GM21515 (cell line): ENCODE results near the gene ATG4D.
"Not testable (repeated sequence)": the region's sequence is repeated elsewhere in the genome, so short reads cannot be mapped to it uniquely, and the experiment has no call there.

ENCODE experiments used
- ATAC-seq: cut with Tn5 transposase; IDR thresholded peaks from one replicate; pipeline ENCODE4 v1.9.1; 2021; ENCODE audit not compliant: unreplicated experiment

The ATG4D gene

DNA sequence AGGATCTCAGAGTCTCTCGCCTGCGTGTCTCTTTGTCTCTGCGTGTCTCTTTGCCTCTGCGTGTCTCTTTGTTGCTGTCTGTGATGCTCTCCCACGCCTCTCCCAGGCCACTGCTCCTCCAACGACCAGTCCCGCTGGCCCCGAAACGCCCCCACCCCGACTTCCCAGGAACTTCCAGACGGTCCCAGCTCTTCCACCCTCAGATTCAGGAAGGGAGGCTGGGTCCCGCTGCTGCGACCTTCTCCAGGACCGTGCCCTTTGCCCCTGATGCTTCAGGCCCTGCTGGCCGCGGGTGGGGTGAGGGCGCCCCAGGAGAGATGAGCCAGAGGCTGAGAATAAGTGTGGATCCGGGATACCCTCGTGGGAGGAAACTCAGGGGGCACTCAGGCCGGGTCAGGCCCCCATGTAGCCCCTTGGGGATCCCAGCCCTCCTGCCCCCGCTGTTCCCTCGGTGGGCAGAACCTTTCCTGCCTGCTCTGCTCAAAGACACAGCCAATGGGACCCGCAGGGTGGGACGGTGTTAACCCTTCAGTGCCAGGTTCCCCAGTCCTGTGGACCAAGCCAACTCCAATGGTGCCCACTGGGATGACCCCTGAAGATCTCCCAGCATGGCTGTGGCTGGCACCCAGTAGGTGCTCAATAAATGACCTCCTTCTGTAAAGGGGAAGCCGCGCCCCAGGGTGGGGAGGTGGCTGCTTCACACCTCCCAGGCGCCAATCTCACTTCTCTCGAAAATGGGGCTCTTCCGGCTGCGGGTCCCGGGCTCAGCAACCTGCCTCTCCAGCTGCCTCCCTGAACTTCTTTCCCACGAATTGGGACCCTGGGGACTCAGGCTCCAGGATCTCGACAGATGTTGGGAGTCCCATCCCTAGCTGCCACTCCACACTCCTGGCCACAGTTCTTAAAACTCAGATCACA lies 25.0 kb upstream of the ATG4D start:
- no peak for ATAC-seq

DNA sequence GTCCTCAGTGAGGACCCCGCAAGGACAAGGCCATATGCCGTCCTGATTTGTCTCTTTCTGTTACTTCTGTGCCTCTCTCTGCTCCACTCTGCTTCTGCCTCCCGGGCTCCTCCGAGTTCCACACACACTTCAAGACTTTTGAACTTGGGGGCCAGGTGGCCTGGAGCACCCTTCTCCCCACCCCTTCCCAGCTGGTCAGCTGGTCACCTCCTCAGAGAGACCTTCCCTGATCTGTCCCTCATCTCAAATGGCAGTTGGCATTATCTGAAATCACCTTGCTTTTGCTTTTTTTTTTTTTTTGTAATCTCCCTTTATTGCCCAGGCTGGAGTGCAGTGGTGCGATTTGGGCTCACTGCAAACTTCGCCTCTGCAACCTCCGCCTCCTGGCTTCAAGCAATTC lies 24.3 kb upstream of the ATG4D start:
- no peak for ATAC-seq

DNA sequence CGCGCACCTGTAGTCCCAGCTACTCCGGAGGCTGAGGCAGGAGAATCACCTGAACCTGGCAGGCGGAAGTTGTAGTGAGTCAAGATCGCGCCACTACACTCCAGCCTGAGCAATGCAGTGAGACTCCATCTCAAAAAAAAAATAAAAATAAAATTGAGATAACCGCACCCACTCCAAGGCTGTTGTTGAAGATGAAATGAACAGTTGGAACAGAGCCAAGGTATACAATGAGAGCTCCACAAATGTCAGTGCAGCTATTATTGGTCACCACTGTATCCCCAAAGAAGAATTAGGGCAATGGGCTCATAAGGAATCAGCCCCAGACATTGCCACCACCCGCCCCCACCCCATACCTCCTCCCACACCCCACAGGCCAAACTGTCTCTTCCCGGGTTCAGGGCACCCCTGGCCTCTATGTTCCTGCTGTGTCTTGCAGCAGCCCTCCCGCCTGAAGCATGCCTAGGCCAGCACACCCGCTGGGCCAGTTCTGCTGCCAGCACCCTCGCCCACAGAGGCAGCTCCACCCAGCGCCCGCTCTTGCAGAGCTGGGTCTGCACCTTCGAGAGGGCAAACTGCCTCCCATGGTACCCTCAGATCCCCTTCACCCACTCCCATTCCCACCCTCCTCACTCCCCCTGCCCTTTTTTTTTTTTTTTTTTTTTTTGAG lies 22.9 kb upstream of the ATG4D start:
- ATAC-seq, result no peak

DNA sequence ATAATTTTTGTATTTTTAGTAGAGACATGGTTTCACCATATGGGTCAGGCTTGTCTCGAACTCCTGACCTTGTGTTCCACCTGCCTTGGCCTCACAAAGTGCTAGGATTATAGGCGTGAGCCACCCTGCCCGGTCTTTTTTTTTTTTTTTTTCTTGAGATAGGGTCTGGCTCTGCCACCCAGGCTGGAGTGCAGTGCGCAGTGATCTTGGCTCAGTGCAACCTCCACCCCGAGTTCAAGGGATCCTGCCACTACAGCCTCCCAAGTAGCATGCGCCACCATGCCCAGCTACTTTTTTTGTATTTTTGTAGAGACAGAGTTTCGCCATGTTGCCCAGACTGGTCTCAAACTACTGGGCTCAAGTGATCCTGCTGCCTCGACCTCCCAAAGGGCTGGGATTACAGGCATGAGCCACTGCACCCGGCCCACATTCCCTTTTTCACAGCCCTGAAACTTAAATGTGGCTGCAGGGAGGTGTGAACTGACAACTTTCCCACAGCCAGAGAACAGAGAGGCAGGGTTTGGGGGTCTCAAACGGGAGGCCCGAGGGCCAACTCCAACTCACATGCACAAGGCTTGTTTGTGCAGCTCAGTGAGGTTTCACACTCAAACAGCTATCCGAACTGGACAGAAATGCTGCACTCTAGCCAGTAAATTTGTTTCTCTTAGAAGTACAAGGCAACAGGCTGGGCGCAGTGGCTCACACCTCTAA lies 22.1 kb upstream of the ATG4D start:
- ATAC-seq, result no peak

DNA sequence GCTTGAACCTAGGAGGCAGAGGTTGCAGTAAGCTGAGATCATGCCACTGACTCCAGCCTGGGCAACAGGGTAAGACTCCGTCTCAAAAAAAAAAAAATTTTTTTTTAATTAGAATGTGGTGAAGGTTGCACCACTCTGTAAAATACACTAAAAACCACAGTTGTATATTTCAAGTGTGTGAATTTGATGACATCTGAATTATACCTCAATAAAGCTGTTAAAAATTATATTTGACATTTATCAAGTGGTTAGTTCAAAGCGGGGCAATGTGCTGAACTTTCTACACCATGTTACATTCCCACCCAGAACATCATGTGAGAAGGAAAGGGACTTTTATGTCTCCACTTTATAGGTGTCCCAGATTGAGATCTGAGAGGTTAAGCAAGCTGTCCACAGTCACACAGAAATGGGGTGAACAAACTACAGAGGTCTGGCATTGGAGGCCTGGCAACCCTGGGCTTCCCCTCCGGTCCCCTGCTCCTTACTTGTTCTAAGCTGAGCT lies 20.5 kb upstream of the ATG4D start:
- ATAC-seq, result no peak

DNA sequence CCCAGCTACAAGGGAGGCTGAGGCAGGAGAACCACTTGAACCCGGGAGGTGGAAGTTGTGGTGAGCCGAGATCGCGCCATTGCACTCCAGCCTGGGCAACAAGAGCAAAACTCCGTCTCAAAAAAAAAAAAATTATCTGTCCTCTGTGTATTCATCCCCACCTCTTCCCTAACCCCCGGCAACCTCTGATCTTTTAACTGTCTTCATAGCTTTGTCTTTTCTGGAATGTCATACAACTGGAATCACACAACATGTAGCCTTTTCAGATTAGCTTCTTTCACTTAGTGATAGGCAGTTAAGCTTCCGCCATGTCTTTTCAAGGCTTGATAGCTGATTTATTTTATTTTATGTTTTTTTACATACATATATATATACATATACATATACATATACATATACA lies 18.1 kb upstream of the ATG4D start:
- no peak for ATAC-seq

DNA sequence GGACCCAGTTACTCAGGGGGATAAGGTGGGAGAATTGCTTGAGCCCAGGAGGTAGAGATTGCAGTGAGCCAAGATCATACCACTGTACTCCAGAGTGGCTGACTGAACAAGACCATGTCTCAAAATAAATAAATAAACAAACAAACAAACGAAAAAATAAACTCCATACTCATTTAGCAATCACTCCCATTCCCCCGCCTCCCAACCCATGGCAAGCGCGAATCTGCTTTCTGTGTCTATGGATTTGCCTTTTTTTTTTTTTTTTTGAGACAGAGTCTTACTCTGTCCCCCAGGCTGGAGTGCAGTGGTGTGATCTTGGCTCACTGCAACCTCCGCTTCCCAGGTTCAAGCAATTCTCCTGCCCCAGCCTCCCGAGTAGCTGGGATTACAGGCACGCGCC lies 16.8 kb upstream of the ATG4D start:
- ATAC-seq, result not testable (repeated sequence)

DNA sequence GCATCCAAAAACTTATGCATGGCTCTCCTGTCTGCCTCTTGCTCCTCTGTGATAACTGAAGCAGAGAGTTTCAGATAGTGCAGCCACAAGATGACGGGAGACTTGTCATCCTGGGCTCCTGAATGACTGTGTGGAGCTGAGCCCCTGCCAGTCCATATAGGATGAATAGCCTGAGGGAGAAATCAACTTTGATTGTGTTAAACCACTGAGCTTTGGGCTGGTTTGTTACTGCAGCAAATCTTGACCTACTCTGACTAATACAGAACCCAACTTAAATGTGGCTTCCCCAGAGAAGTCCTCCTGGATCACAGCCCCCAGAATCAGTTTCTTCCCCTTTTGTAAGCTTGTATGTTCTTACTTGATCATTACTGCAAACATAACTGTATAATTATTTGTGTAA lies 11.2 kb upstream of the ATG4D start:
- ATAC-seq, result no peak

DNA sequence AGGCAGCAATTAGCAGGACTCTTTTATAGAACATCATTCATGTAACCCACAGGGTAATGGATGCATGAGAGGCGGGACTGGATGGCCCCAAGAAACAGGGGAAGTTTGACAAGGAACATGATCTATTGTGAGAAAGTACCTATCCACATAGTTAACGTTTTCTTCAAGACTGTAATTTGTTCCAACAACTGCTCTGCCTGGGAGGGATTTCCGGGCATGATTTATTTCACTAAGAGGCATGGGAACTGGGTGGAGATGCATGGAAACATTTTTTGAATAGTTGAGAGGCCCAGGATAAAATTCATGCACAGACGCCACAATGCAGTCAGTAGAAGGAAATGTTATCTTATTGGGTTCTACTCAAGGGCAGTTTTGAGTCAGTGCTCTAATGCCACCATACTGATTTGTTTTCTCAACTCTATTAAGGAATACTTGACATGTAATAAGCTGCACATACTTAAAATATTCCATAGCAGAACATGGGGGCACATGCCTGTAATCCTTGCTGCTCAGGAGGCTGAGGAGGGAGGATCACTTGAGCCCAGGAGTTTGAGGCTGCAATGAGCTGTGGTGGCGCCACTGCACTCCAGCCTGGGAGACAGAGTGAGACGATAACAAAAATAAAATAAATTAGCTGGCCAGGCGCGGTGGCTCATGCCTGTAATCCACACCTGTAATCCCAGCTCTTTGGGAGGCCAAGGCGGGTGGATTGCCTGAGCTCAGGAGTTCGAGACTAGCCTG lies 9.9 kb upstream of the ATG4D start:
- ATAC-seq, result no peak

DNA sequence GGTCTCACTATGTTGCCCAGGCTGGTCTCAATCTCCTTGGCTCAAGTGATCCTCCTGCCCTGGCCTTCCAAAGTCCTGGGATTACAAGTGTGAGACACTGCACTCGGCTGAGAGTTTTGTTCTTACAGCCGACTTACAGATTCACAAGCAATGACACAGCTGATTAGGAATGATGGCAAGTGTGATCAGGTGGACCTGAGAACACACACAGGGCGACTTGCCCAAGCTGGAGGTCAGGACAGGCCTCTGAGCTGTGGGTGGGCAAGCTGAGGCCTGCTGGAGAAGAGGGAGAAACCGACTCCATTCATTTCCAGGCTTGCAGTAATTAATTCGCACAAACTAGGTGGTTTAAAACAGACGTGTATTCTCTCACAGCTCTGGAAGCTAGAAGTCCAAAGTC lies 8.1 kb upstream of the ATG4D start:
- no peak for ATAC-seq

DNA sequence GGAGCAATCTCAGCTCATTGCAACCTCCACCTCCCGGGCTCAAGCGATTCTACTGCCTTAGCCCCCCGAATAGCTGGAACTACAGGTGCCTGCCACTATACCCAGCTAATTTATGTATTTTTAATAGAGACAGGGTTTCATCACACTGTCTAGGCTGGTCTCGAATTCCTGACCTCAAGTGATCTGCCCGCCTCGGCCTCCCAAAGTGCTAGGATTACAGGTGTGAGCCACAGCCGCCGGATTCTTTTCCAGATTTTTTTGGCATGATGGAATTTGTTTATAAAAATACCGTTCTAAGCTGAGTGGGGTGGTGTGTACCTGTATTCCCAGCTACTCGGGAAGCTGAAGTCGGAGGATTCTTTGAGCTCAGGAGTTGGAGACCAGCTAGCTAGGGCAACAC lies 6.0 kb upstream of the ATG4D start:
- no peak for ATAC-seq

DNA sequence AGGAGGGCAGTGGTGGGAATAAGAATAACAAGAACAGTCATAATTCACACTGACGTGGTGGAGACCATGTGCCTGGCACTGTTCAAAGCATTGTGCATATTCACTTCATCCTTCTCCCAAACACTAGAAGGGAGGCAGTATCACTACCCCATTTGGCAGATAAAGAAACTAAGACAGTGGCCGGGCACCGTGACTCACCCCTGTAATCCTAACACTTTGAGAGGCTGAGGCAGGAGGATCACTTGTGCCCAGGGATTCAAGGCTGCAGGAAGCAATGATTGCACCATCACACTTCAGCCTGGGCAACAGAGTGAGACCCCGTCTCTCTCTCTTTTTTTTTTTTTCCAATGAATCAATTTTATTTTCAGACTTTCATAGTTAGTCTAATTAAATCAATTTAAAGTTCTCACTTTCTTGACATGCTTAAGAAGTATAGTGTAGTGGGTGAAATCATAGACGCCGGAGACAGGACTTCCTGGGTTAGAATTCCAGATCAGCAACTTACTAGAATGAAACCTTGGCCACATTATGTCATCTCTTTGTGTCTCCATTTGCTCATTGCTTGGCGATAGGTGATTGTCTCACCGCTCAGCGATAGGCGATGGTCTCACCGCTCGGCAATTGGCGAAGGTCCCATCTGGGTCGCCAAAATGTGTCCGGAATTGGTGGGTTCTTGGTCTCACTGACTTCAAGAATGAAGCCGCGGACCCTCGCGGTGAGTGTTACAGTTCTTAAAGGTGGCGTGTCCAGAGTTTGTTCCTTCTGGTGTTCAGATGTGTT lies 5.3 kb upstream of the ATG4D start:
- ATAC-seq, result no peak

DNA sequence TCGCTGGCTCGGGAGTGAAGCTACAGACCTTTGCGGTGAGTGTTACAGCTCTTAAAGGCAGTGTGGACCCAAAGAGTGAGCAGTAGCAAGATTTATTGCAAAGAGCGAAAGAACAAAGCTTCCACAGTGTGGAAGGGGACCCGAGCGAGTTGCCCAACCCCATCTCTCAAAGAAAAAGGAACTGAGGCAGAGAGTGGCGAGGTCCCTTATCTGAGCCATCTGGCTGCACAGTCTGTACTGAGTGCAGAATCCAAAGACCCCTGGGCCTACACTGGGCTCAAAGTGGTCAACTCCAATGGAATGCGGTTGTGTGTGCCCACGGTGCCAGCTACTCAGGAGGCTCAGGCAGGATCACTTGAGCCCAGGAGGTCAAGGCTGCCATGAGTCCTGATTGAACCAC lies 4.7 kb upstream of the ATG4D start:
- not testable (repeated sequence) for ATAC-seq

DNA sequence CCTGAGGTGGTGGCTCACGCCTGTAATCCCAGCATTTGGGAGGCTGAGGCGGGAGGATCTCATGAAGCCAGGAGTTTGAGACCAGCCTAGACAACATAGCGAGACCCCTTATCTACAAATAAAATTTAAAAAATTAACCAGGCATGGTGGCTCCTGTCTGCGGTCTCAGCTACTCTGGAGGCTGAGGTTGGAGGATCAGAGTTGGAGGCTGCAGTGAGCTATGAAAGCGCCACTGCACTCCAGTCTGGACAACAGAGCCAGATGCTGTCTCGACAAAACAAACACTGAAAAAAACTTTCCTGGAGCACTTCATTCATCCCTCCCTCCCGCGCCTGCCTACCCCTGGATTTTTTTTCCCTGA lies 665 bp upstream of the ATG4D start:
- no peak for ATAC-seq

DNA sequence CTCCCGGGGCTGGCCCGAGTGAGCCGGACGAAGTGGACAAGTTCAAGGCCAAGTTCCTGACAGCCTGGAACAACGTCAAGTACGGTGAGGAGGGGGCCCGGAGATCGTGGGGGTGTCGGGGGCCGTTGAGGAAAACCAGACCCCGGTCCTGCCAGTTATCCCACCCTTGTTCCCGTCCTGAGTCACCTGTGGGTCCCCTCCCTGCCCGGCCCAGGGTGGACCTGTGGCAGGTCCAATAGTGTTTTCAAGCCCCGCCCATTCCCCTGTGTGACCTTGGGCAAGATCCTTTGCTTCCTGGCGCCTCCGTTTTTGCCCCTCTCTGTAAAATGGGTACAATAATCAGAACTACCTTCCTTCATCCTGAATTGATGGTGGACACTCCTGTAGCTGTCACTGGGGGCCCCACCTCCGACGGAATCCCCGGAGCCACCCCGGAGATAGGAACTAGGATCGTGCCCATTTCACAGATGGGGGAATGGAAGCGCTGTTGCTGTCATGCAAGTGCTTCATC lies 593 bp downstream of the ATG4D start:
- ATAC-seq, result no peak

DNA sequence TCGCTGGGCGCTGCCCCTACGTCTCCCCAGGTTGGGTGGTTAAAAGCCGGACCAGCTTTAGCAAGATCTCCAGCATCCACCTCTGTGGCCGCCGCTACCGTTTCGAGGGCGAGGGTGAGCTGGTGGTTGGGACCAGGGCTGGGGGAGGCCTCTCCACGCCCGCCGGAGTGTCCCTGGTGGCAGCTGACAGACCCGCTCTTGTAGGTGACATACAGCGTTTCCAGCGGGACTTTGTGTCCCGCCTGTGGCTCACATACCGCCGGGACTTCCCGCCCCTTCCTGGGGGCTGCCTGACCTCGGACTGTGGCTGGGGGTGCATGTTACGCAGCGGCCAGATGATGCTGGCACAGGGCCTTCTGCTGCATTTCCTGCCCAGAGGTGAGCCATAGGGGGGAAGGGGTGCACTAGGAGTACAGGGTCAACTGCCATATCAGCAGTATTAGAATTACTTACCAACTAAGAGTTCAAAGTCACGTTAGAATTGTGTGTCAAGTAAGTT lies 1.1 kb downstream of the ATG4D start:
- no peak for ATAC-seq

DNA sequence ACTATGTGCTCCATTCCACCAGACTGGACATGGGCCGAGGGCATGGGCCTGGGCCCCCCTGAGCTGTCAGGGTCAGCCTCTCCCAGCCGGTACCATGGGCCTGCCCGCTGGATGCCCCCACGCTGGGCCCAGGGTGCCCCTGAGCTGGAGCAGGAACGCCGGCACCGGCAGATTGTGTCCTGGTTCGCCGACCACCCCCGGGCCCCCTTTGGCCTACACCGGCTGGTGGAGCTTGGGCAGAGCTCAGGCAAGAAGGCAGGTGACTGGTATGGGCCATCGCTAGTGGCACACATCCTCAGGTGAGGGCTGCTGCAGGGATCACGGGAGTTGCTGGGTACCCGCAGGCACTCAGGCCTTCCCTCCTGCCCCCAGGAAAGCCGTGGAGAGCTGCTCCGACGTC lies 3.1 kb downstream of the ATG4D start:
- ATAC-seq, result no peak

DNA sequence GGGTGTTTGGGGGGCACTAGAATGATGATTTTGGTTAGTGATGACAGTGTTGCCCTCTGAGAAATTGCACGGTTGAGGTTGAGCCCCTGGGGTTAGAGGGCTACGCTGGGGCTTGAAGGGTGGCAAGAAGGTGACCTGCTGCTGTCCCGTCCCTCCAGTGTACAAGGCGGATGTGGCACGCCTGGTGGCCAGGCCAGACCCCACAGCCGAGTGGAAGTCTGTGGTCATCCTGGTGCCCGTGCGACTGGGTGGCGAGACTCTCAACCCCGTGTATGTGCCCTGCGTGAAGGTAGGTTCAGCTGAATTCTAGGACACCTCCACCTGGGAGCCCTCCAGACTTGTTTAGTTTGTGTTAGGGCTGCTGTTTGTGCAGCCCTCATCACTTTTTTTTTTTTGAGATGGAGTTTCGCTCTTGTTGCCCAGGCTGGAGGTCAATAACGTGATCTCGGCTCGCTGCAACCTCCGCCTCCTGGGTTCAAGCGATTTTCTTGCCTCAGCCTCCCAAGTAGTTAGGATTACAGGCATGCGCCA lies 5.1 kb downstream of the ATG4D start:
- ATAC-seq, result no peak

DNA sequence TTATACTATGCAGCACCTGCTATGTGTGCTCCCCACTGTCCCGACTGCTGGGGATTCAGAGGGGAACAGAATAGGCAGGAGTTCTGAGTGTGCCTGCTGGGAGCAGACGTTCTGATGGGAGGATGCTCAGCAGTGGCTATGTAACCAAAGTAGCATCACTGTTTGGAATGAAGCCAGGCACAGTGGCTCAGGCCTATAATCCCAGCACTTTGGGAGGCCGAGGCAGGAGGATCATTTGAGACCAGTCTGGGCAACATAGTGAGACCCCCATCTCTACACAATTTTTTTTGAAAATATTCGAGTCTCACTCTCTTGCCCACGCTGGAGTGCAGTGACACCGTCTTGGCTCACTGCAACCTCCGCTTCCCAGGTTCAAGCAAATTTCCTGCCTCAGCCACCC lies 6.0 kb downstream of the ATG4D start:
- no peak for ATAC-seq

DNA sequence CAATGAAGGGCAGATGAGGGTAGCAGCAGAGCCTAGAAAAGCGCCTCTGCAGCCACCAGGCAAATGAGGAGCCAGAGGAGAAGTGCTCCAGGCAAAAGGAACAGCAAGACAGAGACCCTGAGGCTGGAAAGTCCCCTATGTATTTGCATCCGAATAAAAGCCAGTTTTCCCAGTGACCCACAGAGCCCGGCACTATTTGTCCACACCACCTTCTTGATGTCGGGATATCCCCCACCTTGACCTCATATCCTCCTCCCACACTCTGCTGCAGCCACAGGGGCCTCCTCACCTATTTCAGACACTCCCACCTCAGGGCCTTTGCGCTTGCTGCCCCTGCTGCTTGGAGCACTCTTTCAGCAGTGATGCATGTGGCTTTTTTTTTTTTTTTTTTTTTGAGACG lies 6.6 kb downstream of the ATG4D start:
- ATAC-seq, result no peak
